Measurements from ENCODE around the gene SDC3.

DNA sequence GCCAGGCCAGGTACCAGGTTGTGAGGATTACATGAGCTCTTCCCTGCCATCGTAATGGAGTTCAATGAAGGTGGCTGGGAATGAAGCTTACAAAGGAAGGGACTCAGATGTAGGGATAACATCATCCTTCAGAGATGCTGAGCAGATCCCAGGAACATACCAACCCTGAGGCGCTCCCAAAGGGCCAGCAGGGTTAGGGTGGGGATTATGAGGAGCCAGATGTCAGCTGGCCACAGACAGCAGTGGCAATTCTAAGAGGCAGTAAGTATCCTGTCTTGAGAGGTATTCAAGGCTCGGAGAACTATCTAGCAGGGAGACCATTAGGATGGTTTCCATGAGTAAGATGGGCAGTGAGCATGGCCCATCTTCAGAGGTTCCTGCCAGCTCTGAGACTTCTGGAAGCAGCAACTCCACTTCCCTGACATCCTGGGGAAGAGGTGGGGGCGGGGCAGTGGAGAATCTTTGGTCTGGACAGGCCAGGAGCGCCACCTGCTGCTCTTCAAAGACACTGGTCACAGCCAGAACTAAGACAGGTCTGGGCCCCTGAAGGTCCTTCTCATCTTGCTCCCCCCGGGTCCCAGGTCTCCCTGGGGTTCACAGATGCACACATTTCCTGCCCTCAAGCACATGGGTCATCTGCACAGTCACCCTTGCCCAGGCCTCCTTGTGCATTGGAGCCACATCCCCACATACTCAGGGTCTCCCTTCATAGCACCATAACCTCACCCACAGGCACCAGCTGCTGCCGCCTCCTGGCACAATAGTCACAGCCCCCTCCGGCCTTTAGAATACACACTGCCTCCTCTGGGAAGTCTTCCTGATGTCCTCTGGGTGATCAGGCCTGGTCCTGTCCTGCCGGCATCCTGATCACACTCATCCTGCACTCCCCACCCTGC is 2.7 kb upstream of the SDC3 start:
- TF ChIP-seq, protein P1, sequence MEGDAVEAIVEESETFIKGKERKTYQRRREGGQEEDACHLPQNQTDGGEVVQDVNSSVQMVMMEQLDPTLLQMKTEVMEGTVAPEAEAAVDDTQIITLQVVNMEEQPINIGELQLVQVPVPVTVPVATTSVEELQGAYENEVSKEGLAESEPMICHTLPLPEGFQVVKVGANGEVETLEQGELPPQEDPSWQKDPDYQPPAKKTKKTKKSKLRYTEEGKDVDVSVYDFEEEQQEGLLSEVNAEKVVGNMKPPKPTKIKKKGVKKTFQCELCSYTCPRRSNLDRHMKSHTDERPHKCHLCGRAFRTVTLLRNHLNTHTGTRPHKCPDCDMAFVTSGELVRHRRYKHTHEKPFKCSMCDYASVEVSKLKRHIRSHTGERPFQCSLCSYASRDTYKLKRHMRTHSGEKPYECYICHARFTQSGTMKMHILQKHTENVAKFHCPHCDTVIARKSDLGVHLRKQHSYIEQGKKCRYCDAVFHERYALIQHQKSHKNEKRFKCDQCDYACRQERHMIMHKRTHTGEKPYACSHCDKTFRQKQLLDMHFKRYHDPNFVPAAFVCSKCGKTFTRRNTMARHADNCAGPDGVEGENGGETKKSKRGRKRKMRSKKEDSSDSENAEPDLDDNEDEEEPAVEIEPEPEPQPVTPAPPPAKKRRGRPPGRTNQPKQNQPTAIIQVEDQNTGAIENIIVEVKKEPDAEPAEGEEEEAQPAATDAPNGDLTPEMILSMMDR (IDR thresholded peaks at IDR 0.05), result peak; percentile 90
- TF ChIP-seq EZH2 (IDR thresholded peaks at IDR 0.05) (no peak), EZH2phosphoT487 (IDR thresholded peaks at IDR 0.05) (no peak)

Data from neural progenitor cell (in vitro differentiated cells).